SK-N-SH (cell line): ENCODE results near the gene ZNF438. TPM values are rescaled to one million over a fixed set of nuclear protein-coding genes. Genes with fewer than 3 reads are reported as not detected.

Experiments
- CTCF ChIA-PET: fragments of 300-600, 350-600 bp; formaldehyde crosslinking; extraction: SDS; loops from one replicate; lab custom pipeline; 2021; lab: Yijun Ruan, JAX
- POLR2A ChIA-PET: fragments of 350-600 bp; sonication (Branson Sonifier 250); formaldehyde crosslinking; extraction: SDS; loops from one replicate; lab custom pipeline; 2020; ENCODE audit warnings: antibody characterized with exemption, inconsistent platforms; lab: Yijun Ruan, JAX
- DNase-seq: peaks from one replicate; pipeline ENCODE4 v3.0.0; 2012
- H2AFZ ChIP-seq: fragments of 200-600 bp; sonication (generic); 2 replicates; pipeline ENCODE4 v1.8.1; 2016; ENCODE audit warnings: antibody characterized with exemption, mild to moderate bottlenecking, low read depth
- H3F3A ChIP-seq: fragments of 200-600 bp; sonication (generic); replicated peaks from 2 replicates; pipeline ENCODE3; 2016; ENCODE audit warnings: antibody characterized with exemption, mild to moderate bottlenecking; ENCODE audit not compliant: insufficient read depth
- H3K27ac ChIP-seq, 2 experiments: fragments of 200-500 bp in 1 of 2; fragments of 200-600 bp in 1 of 2; sonication (Bioruptor generic) in 1 of 2; sonication (generic), shearing (Covaris generic) in 1 of 2; 2 replicates each; pipeline versions ENCODE4 v1.5.1 to v1.6.1; 2014 to 2016; ENCODE audit warnings: low read depth in 2 of 2, inconsistent platforms in 1 of 2, low read length in 1 of 2, mild to moderate bottlenecking in 1 of 2, mixed read lengths in 1 of 2
- H3K27me3 ChIP-seq: fragments of 200-600 bp; sonication (generic), shearing (Covaris generic); 2 replicates; pipeline ENCODE4 v1.6.1; 2016; ENCODE audit warnings: mixed run types; ENCODE audit not compliant: insufficient read depth
- H3K36me3 ChIP-seq, 2 experiments: fragments of 200-500 bp in 1 of 2; fragments of 200-600 bp in 1 of 2; sonication (Bioruptor generic) in 1 of 2; sonication (generic) in 1 of 2; replicated peaks in 1 of 2; 2 replicates each; pipeline versions ENCODE3 to v1.5.1; 2014 to 2016; ENCODE audit warnings: low read length in 1 of 2, mild to moderate bottlenecking in 1 of 2; ENCODE audit not compliant: insufficient read depth in 2 of 2, control insufficient read depth in 1 of 2
- H3K4me1 ChIP-seq, 2 experiments: fragments of 200-500 bp in 1 of 2; fragments of 200-600 bp in 1 of 2; sonication (Bioruptor generic) in 1 of 2; sonication (generic), shearing (Covaris generic) in 1 of 2; 2 replicates each; pipeline versions ENCODE4 v1.5.1 to v1.6.1; 2014 to 2016; ENCODE audit warnings: low read depth in 1 of 2, low read length in 1 of 2, mixed run types in 1 of 2; ENCODE audit not compliant: insufficient read depth in 2 of 2, control insufficient read depth in 1 of 2
- H3K4me2 ChIP-seq: fragments of 200-600 bp; sonication (generic), shearing (Covaris generic); 2 replicates; pipeline ENCODE4 v1.6.1; 2017; ENCODE audit warnings: mixed run types
- H3K4me3 ChIP-seq, 2 experiments: fragments of 200-500 bp in 1 of 2; fragments of 200-600 bp in 1 of 2; sonication (Bioruptor generic) in 1 of 2; sonication (generic), shearing (Covaris generic) in 1 of 2; 2 replicates each; pipeline versions ENCODE4 v1.5.1 to v1.8.1; 2014 to 2016; ENCODE audit warnings: low read depth in 2 of 2, inconsistent platforms in 1 of 2, low read length in 1 of 2, mild to moderate bottlenecking in 1 of 2, mixed read lengths in 1 of 2, moderate library complexity in 1 of 2
- H3K79me2 ChIP-seq: fragments of 200-600 bp; sonication (generic); 2 replicates; pipeline ENCODE4 v1.8.1; 2017; ENCODE audit warnings: mild to moderate bottlenecking; ENCODE audit not compliant: insufficient read depth
- H3K9ac ChIP-seq: fragments of 200-600 bp; sonication (generic); 2 replicates; pipeline ENCODE4 v1.6.1; 2017; ENCODE audit warnings: mixed run types
- H3K9me2 ChIP-seq: fragments of 200-600 bp; sonication (generic); 2 replicates; pipeline ENCODE4 v1.6.1; 2017; ENCODE audit warnings: mixed run types
- H3K9me3 ChIP-seq: fragments of 200-600 bp; sonication (generic); 2 replicates; pipeline ENCODE4 v1.6.1; 2017; ENCODE audit warnings: mixed run types, mild to moderate bottlenecking, moderate library complexity
- H4K20me1 ChIP-seq: fragments of 200-600 bp; sonication (generic); 2 replicates; pipeline ENCODE4 v1.6.1; 2017; ENCODE audit warnings: mild to moderate bottlenecking, mixed run types; ENCODE audit not compliant: insufficient read depth
- CTCF ChIP-seq: fragments of 200-600 bp; sonication (generic); IDR thresholded peaks from 2 replicates; pipeline ENCODE4 v1.6.1; 2017; ENCODE audit warnings: antibody characterized with exemption, mild to moderate bottlenecking, moderate library complexity
- EZH2phosphoT487 ChIP-seq: fragments of 200-600 bp; sonication (generic); IDR thresholded peaks from 2 replicates; pipeline ENCODE4 v1.6.1; 2017; ENCODE audit warnings: low read depth, mixed run types, mild to moderate bottlenecking, antibody characterized with exemption, moderate library complexity, borderline replicate concordance
- IRF3 ChIP-seq: fragments of 150-350 bp; IDR thresholded peaks from 2 replicates; pipeline ENCODE4 v1.6.1; 2016; ENCODE audit warnings: mild to moderate bottlenecking, low read depth, low read length
- JUND ChIP-seq: IDR thresholded peaks from 2 replicates; pipeline ENCODE4 v1.4.0; 2012
- RAD21 ChIP-seq: IDR thresholded peaks from 2 replicates; pipeline ENCODE4 v1.6.1; 2012; ENCODE audit warnings: mild to moderate bottlenecking, low read length
- RXRA ChIP-seq: IDR thresholded peaks from 2 replicates; pipeline ENCODE4 v1.4.0; 2012; ENCODE audit warnings: low read depth, mild to moderate bottlenecking, borderline replicate concordance
- TAF1 ChIP-seq: IDR thresholded peaks from 2 replicates; pipeline ENCODE4 v1.6.1; 2012; ENCODE audit warnings: low read depth, mild to moderate bottlenecking, low read length, moderate library complexity, borderline replicate concordance
- WGBS: methylation state at CpG from one replicate; pipeline ENCODE4 v1.1.6; 2017; ENCODE audit warnings: low lambda C conversion rate; 5-methylcytosine and 5-hydroxymethylcytosine counted together
- polyA plus RNA-seq, 3 experiments: library from polyadenylated mRNA; depleted of rRNA; stranded (reverse); fragments of >200 nt; gene quantifications; 2 replicates each; pipeline ENCODE4 v1.2.3, GENCODE V29; 2012
- TF ChIP-seq, protein P1 (sequence below): IDR thresholded peaks from 2 replicates; pipeline ENCODE4 v1.4.0; 2012; ENCODE audit warnings: low read depth, borderline replicate concordance

Gene ZNF438
- polyA plus RNA-seq, 1 of the 3 experiments (the other 2 are of a cell fraction): 2.1 TPM

GRCh38 chr10:31063841-31064240 lies 32.2 kb upstream of the ZNF438 start:
- DNase-seq: no peak

More at GRCh38 chr10:31063841-31064240, 32.2 kb upstream of the ZNF438 start:
- Histone ChIP-seq H4K20me1 (no peaks in the 10 kb centered on the region), H3K79me2 (no peaks in the 10 kb centered on the region), H3K4me3 (no peak overlapping the region), H3K9me3 (no peaks in the 10 kb centered on the region), H3K9ac (no peak overlapping the region), H2AFZ (peak overlapping the region; percentile 86; the same call in 1 of the 2 replicates), H3K36me3 (no peaks in the 10 kb centered on the region), H3K27me3 (no peaks in the 10 kb centered on the region), H3K4me2 (peak overlapping the region; percentile 54; the same call in 1 of the 2 replicates), H3K4me1 (peaks cover 6 to 7% of the 10 kb centered on the region in 2 experiments; a peak in 2 of 4 replicates), H3F3A (no peaks in the 10 kb centered on the region), H3K27ac (peak overlapping the region; percentile 17 to 56; a peak in 3 of 4 replicates), H3K9me2 (no peaks in the 10 kb centered on the region)
- POLR2A ChIA-PET: no interaction called here
- WGBS: 86% methylated on average over 6 of the region's 6 CpGs
- CTCF ChIA-PET: interaction anchor here (1.4 kb wide), 1 partner anchor 20 kb away, joined by 3 read pairs; no protein-coding TSS in a partner anchor
- TF ChIP-seq IRF3: no peak
- no peak for TF ChIP-seq RXRA
- no peak for TF ChIP-seq RAD21
- TF ChIP-seq TAF1: no peak
- TF ChIP-seq CTCF: no peak
- TF ChIP-seq, protein P1, sequence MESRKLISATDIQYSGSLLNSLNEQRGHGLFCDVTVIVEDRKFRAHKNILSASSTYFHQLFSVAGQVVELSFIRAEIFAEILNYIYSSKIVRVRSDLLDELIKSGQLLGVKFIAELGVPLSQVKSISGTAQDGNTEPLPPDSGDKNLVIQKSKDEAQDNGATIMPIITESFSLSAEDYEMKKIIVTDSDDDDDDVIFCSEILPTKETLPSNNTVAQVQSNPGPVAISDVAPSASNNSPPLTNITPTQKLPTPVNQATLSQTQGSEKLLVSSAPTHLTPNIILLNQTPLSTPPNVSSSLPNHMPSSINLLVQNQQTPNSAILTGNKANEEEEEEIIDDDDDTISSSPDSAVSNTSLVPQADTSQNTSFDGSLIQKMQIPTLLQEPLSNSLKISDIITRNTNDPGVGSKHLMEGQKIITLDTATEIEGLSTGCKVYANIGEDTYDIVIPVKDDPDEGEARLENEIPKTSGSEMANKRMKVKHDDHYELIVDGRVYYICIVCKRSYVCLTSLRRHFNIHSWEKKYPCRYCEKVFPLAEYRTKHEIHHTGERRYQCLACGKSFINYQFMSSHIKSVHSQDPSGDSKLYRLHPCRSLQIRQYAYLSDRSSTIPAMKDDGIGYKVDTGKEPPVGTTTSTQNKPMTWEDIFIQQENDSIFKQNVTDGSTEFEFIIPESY: no peak
- no peak for TF ChIP-seq EZH2phosphoT487
- no peak for TF ChIP-seq JUND
